Lower leg skin (tissue), 3 donors: ENCODE data around the gene MTMR3.

Experiments
- POLR2A ChIP-seq, 2 donors: fragments of 450-650 bp; IDR thresholded peaks; one replicate each; pipeline ENCODE4 v1.6.1; 2016 to 2017; ENCODE audit warnings: antibody characterized with exemption in 2 of 2, mild to moderate bottlenecking in 1 of 2, moderate library complexity in 1 of 2
- TF ChIP-seq, protein P1 (sequence below), 3 donors: fragments of 450-650 bp; IDR thresholded peaks; one replicate each; pipeline ENCODE4 v1.5.1; 2016; ENCODE audit warnings: antibody characterized with exemption in 3 of 3, mild to moderate bottlenecking in 3 of 3, moderate library complexity in 2 of 3

DNA sequence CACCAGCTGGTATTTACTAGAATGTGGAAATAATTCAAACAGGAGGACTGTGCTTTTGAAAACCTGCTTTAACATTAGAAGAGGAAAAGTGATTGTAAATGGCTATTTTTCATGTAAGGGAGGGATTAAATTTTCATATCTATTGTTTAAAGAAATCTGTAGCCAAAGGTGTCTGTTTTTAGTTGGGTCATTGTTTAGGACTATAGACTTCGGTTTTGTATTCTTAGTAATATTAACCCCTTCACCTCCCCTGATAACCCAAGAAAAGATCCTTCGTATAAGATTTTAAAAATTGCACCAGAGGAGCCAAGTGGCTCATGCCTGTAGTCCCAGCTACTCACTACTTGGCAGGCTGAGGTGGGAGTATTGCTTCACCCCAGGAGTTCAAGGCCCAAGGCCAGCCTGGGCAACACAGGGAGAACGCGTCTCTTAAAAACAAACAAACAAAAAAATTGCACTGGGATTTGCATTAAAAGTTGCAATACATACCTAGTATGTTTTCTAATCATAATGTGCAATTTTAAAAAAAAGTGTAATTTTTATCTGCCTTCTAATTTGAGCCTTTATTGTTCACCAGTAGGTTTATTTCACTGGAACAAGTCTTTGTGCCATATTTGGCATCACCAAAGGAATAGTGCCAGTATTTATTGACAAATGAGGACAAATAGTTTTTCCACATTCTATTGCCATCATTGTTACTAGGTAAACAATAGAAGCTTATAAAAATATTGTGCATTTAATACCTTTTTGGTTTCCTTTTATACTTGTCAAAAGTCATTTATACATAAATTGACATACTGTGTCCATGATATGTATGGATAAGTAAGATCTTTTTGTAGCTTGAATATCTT, 34.3 kb downstream of the MTMR3 start:
- TF ChIP-seq, protein P1, sequence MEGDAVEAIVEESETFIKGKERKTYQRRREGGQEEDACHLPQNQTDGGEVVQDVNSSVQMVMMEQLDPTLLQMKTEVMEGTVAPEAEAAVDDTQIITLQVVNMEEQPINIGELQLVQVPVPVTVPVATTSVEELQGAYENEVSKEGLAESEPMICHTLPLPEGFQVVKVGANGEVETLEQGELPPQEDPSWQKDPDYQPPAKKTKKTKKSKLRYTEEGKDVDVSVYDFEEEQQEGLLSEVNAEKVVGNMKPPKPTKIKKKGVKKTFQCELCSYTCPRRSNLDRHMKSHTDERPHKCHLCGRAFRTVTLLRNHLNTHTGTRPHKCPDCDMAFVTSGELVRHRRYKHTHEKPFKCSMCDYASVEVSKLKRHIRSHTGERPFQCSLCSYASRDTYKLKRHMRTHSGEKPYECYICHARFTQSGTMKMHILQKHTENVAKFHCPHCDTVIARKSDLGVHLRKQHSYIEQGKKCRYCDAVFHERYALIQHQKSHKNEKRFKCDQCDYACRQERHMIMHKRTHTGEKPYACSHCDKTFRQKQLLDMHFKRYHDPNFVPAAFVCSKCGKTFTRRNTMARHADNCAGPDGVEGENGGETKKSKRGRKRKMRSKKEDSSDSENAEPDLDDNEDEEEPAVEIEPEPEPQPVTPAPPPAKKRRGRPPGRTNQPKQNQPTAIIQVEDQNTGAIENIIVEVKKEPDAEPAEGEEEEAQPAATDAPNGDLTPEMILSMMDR (IDR thresholded peaks at IDR 0.05) = no peak
- TF ChIP-seq POLR2A (IDR thresholded peaks at IDR 0.05) = no peak
